ENCODE data around the gene SEPTIN12.
A peak's percentile ranks its signal among the peaks of the same experiment; 100 is the strongest.

GRCh38 chr16:4745274-4745569, 42.9 kb downstream of the SEPTIN12 start:
- no peak for TF ChIP-seq POLR2AphosphoS5 (IDR thresholded peaks at IDR 0.05; ENCODE audit: low read depth, low read length)
- no peak for TF ChIP-seq CTCF (IDR thresholded peaks at IDR 0.05; ENCODE audit: control extremely low read depth in 1 of 3, insufficient read depth in 1 of 3, low read depth in 1 of 3, low read length in 3 of 3)
- TF ChIP-seq EZH2 (IDR thresholded peaks at IDR 0.05; ENCODE audit: low read depth, low read length, severe bottlenecking), result no peak
- TF ChIP-seq ATF2 (IDR thresholded peaks at IDR 0.05; ENCODE audit: low read length), result no peak
- TF ChIP-seq RXRA (IDR thresholded peaks at IDR 0.05; ENCODE audit: insufficient read depth, low read depth, low read length), result no peak
- TF ChIP-seq FOSL1 (IDR thresholded peaks at IDR 0.05; ENCODE audit: insufficient read depth, low read depth, low read length), result no peak
- no peak for TF ChIP-seq BRCA1 (IDR thresholded peaks at IDR 0.05; ENCODE audit: low read depth, low read length)
- no peak for TF ChIP-seq SP4 (IDR thresholded peaks at IDR 0.05; ENCODE audit: low read length)
- no peak for TF ChIP-seq TAF1 (IDR thresholded peaks at IDR 0.05; ENCODE audit: low read depth, low read length)
- no peak for TF ChIP-seq ZNF274 (IDR thresholded peaks at IDR 0.05; ENCODE audit: borderline replicate concordance, extremely low read depth, low read length)
- TF ChIP-seq CHD2 (IDR thresholded peaks at IDR 0.05; ENCODE audit: low read length), result no peak
- TF ChIP-seq POLR2A (IDR thresholded peaks at IDR 0.05; ENCODE audit: control extremely low read depth in 1 of 2, low read depth in 2 of 2, low read length in 2 of 2), result no peak
- peak; percentile 44; the same call in 1 of the 2 replicates for TF ChIP-seq MAX (IDR thresholded peaks at IDR 0.05)
- TF ChIP-seq ASH2L (IDR thresholded peaks at IDR 0.05; ENCODE audit: low read length), result no peak

Measured in H1 (cell line).